GM19328 (cell line): ENCODE data around the gene CCT4.
"Not testable (repeated sequence)": the region's sequence is repeated elsewhere in the genome, so short reads cannot be mapped to it uniquely, and the experiment has no call there.

ENCODE experiments used
- ATAC-seq: cut with Tn5 transposase; IDR thresholded peaks from one replicate; pipeline ENCODE4 v1.9.1; 2021; ENCODE audit warnings: mild to moderate bottlenecking, moderate library complexity; ENCODE audit not compliant: unreplicated experiment

Gene CCT4

GRCh38 chr2:61879351-61879750, 9.1 kb downstream of the CCT4 start:
- not testable (repeated sequence) for ATAC-seq

GRCh38 chr2:61878761-61879160, 9.7 kb downstream of the CCT4 start:
- no peak for ATAC-seq

DNA sequence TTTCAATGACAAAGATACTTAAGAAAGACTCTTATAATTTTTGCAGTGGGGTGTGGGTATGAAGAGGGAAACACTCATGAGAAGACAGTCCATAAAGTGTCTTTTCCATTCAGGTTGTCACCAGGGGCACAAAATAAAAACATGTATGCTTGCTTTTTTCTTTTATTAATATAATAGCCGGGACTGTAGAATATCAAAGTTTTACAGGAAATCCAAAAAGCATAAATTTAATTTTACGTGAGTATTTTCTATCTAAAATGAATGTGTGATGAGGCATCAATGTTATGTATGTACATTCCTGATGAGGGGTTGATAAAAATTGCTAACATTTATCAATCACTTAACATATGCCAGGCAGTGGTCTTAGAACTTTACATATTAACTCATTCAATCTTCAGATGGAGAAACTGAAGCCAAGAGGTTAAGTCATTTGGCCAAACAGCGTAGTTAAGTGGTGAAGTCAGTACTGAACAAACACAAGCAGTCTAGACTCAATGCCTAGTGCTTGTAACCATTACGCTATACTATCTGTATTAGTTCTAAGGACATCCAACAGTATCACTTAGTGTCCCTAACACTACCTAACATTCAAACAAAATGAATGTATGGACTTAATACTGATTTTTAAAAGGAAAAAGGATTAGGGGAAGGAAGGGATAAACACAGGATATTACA, 10.7 kb downstream of the CCT4 start:
- no peak for ATAC-seq

- ATAC-seq = no peak
Measured at GRCh38 chr2:61876400-61876799, 12.1 kb downstream of the CCT4 start.

DNA sequence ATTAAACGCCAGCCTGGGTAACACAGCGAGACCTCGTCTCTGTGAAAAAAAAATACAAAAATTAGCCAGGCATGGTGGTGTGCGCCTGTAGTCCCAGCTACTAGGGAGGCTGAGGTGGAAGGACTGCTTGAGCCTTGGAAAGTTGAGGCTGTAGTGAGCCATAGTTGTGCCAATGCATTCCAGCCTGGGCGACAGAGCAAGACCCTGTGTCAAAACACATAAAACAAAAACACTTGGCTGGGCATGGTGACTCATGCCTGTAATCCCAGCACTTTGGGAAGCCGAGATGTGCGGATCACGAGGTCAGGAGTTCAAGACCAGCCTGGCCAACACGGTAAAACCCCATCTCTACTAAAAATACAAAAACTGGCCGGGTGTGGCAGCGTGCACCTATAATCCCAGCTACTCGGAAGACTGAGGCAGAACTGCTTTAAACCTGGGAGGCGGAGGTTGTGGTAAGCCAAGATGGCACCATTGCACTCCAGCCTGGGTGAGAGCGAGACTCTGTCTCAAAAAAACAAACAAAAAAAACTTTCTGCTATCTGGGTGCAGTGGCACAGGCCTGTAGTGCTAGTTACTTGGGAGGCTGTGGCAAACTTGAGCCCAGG, 21.9 kb downstream of the CCT4 start:
- ATAC-seq = not testable (repeated sequence)

DNA sequence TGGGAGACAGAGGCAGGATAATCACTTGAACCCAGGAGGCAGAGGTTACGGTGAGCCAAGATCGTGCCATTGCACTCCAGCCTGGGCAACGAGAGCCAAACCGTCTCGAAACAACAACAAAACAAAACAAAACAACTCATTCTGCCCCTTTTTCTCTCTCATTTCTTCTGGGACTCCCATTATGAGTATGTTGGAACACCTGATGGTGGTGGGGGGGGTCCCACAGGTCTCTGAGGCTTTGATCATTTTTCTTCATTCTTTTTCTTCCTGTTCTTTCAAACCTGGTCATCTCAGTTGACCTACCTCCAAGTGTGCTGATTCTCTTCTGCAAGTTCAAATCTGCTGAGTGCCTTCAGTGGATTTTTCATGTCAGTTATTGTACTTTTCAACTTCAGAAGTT, 26.4 kb downstream of the CCT4 start:
- ATAC-seq = no peak

- no peak for ATAC-seq
Measured at GRCh38 chr2:61857224-61857623, 31.2 kb downstream of the CCT4 start.

- no peak for ATAC-seq
Measured at GRCh38 chr2:61855318-61855613, 33.2 kb downstream of the CCT4 start.

DNA sequence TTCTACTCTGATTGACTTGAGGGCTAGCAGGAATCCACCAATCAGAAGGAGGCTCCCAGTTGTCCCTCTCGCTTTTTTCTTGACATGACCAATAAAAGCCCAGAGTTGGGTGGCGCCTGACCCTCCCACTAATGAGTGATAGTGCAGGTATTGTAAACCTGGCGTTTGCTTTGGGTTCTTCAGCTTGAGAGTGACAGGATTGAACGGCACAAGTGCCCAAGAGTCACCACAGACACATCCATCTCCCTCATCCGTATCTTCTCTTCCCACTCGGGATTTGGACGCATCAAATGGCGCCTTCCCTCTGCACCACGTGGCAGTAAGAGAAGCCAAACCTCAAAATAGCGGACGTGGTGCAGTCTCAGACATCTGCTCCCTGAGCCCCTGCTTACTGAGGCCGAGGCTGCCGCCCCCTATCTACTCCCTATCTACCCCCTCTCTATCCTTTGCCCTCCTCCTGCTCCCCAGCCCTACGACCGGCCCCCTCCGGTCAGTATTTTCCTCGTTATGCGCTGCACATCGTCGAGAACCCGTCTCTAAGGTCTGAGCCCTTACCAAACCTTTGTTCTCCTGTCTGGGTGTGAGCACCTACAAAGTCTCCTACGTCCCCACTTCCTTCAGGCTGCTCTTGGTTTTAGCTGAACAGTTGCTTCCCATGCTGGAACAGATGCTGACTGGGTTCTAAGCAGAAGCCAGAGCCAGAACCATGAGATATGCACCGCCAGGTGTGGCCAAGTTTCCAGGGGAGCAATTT, 33.7 kb downstream of the CCT4 start:
- ATAC-seq = peak; percentile 87

DNA sequence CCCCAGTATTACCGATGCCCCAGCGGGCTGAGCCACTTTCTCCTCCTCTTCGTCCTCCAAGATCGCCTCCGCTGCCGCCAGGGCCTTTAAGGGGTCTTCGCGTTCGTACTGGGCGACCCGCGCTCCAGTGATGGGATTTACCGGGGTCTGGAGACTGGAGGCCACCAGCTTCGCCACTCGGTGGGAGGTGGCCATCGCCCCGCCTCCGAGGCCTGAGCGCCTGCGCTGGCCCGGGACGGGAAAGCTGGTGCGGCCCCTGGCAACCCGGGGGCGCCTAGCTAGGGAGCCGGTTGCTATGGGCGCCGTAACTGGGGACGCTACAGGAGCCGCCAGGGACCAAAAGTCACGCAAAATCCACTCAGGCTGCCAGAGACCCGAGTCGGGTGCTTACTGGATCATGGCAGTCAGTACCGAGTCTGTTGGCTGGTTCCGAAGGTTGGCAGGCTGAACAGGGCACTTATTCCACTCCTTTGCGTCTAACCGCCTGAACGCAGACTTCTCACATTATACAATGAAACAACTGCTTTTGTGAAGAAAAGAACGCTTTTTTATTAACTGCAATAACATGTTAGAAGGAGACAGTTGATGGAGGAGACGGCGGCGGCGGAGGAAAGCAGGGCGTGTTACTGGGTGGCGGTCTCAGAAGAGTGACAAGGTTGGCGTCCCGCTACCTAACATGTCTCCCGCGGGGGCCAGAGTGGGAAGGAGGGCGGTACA, 34.5 kb downstream of the CCT4 start, which contains the start of gene FAM161A:
TSS of gene FAM161A (minus strand) at position 214 of the 717 bp plus-strand sequence. CDS start at position 195, 19 bp downstream.
- peak; percentile 82 for ATAC-seq

GRCh38 chr2:61853086-61853846, 35.2 kb downstream of the CCT4 start:
- ATAC-seq = peak; percentile 48

DNA sequence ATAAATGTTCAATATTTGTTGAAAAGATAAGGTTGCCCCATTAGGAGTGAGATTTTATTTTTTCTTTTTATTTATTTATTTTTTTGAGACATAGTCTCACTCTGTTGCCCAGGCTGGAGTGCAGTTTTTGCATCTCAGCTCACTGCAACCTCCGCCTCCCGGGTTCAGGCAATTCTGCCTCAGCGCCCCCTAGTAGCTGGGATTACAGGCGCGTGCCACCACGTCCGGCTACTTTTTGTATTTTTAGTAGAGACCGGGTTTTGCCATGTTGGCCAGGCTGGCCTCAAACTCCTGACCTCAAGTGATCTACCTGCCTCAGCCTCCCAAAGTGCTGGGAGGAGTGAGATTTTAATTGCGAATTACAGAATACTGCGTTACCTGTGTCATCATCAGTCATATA, 37.2 kb downstream of the CCT4 start:
- ATAC-seq = not testable (repeated sequence)

DNA sequence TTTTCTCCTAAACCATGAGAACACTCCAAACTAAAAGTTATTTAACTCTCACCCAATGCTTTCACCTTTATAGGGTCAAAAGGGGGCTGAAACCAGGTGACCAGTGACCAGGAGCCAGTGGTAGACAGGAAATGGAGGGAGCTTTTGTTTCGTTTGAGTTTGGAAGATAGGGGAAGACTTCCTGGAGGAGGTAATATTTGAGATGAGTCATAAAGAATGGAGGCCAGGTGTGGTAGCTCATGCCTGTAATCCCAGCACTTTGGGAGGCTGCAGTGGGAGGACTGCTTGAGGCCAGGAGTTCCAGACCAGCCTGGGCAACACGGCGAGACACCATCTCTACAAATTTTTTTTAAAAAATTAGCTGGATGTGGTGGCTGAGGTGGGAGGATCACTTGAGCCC, 43.1 kb downstream of the CCT4 start:
- no peak for ATAC-seq

DNA sequence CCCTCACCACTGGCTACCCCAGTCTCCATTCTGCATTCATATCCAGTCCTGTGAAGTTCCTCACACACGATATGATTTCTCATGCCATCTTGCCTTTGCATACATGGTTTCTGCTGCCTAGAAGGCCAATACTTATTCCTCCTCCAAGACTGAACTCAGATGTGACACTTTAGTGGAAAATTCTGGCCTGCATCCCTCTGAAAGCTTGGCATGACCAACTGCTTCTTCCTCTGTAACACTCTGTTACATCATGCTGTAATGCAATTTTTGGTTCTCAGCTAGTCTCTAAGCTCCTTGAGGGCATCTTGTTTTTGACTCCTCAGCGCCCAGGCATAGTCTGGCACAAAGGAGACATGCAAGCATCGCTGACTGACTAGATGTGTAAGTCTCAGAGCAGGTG, 47.2 kb downstream of the CCT4 start:
- ATAC-seq = no peak

- ATAC-seq = no peak
Measured at GRCh38 chr2:61834893-61835292, 53.6 kb downstream of the CCT4 start.

GRCh38 chr2:61833971-61834370, 54.5 kb downstream of the CCT4 start:
- no peak for ATAC-seq

- ATAC-seq = no peak
Measured at GRCh38 chr2:61832183-61832841, 56.1 kb downstream of the CCT4 start.

DNA sequence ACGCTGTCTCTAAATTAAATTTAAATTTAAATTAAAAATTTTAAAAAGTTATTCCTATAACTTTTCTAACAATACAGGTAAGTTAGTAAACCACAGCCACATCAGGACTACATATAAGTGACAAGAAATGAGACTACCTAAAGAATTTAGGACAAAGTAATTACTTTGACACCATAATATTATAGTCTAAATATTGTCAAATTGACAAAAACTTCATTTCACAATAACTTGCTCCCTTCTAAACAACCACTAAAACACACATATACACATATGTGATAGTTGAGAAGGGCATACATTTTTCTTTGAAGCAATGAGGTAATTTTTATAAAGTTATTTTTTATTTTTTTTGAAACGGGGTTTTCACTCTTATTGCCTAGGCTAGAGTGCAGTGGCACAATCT, 66.2 kb downstream of the CCT4 start:
- ATAC-seq = no peak
